ENCODE measurements around the gene C1QTNF5.

C1QTNF5 gene, protein sequence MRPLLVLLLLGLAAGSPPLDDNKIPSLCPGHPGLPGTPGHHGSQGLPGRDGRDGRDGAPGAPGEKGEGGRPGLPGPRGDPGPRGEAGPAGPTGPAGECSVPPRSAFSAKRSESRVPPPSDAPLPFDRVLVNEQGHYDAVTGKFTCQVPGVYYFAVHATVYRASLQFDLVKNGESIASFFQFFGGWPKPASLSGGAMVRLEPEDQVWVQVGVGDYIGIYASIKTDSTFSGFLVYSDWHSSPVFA

DNA sequence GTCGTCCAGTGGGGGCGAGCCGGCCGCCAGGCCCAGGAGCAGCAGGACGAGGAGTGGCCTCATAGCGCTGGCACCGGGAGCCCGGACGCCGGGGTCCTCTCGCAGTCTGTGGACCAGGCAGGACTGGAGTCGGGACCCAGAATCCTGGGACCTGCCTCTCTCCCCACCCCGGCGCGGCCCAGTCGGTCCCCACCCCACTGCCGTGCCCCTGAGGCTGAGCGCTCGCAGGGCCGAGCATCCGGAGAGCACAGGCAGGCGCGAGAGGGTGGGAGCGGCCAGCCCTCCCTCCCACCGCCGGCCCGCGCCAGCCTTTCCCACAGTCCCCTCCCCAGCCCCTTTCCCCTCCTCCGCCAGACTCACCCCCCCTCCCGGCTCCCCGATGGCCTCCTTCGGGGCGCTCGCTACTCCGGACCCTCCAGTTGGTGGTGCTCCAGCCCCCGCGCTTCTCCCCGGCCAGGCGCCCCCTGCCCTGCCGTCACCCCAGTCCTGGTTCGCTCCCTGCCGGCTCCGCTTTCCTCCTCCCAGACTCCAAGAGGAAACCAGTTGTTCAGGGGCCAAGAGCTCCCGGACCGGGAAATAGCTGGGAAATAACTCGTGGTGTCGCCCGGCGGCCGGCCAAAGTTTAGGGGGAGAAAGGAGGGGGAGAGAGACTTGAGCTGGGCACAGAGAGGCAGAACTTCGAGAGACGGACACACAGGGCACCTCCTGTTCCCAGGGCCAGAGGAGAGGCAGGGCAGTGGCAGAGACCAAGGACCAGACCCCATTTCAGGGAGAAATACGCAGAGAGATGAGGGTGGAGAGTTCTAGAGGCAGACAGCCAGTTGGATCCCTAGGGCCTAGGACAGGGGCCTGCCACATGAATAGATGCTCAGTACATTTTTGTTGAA lies at the start of gene C1QTNF5:
Gene C1QTNF5 (minus strand): TSS at position 549 of the 887 bp plus-strand sequence. CDS start 486 bp downstream, at position 63.
- no peak for TF ChIP-seq ZBTB7A (IDR thresholded peaks at IDR 0.05; ENCODE audit: low read depth)
- TF ChIP-seq RAD21 (IDR thresholded peaks at IDR 0.05; ENCODE audit: low read depth), result no peak
- TF ChIP-seq YY1 (IDR thresholded peaks at IDR 0.05; ENCODE audit: low read depth), result no peak
- TF ChIP-seq MAX (IDR thresholded peaks at IDR 0.05), result no peak
- no peak for TF ChIP-seq TEAD4 (IDR thresholded peaks at IDR 0.05)
- no peak for TF ChIP-seq TCF12 (IDR thresholded peaks at IDR 0.05; ENCODE audit: low read depth)
- no peak for TF ChIP-seq NFIC (IDR thresholded peaks at IDR 0.05)

GRCh38 chr11:119389611-119390254 lies 49.0 kb upstream of the C1QTNF5 start:
- peak; percentile 28 for TF ChIP-seq RAD21 (IDR thresholded peaks at IDR 0.05; ENCODE audit: low read depth)
- no peak for TF ChIP-seq FOXM1 (IDR thresholded peaks at IDR 0.05; ENCODE audit: borderline replicate concordance, low read depth)

DNA sequence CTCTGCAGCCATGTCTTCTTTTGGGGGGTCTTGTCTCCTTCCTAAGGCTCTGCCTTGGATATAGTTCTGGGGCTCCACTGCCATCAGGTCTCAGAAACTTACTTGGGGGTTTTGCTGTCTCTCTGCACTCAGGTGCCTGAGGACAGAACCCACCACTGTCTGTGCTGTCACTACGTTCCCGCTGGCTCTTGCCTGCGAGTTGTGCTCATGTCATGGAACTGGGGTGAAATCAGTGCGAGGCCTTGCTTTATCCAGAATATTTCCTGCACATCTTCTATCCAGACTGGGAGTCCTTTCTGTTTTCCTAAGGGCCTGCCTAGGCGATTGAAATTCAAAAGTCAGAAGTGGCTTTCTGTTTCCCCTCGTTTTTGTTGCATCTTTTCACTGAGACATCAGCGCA lies 47.4 kb upstream of the C1QTNF5 start:
- no peak for TF ChIP-seq NFIC (IDR thresholded peaks at IDR 0.05)
- no peak for TF ChIP-seq EP300 (IDR thresholded peaks at IDR 0.05; ENCODE audit: borderline replicate concordance)
- TF ChIP-seq EGR1 (IDR thresholded peaks at IDR 0.05), result no peak
- TF ChIP-seq, protein P1, sequence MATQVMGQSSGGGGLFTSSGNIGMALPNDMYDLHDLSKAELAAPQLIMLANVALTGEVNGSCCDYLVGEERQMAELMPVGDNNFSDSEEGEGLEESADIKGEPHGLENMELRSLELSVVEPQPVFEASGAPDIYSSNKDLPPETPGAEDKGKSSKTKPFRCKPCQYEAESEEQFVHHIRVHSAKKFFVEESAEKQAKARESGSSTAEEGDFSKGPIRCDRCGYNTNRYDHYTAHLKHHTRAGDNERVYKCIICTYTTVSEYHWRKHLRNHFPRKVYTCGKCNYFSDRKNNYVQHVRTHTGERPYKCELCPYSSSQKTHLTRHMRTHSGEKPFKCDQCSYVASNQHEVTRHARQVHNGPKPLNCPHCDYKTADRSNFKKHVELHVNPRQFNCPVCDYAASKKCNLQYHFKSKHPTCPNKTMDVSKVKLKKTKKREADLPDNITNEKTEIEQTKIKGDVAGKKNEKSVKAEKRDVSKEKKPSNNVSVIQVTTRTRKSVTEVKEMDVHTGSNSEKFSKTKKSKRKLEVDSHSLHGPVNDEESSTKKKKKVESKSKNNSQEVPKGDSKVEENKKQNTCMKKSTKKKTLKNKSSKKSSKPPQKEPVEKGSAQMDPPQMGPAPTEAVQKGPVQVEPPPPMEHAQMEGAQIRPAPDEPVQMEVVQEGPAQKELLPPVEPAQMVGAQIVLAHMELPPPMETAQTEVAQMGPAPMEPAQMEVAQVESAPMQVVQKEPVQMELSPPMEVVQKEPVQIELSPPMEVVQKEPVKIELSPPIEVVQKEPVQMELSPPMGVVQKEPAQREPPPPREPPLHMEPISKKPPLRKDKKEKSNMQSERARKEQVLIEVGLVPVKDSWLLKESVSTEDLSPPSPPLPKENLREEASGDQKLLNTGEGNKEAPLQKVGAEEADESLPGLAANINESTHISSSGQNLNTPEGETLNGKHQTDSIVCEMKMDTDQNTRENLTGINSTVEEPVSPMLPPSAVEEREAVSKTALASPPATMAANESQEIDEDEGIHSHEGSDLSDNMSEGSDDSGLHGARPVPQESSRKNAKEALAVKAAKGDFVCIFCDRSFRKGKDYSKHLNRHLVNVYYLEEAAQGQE (IDR thresholded peaks at IDR 0.05; ENCODE audit: low read depth), result no peak

DNA sequence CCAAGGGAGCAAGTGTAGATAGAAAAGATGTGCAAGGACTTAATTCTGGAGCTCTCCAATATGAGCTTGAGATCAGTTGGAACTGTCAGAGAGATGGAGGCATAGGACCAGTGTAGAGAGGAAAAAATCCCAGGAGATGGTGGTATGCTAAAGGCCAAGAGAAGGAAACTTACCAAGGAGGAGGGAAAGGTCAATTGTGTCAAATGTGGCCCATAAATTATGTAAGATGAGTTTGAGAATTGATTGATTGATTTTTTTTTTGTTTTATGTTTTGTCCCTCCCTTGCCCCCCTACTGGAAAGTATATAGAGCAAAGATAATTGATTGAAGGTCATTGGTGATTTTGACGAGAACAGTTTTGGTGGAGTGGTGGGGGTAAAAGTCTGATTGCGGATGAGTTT lies 43.6 kb upstream of the C1QTNF5 start:
- TF ChIP-seq ZBTB7A (IDR thresholded peaks at IDR 0.05; ENCODE audit: low read depth) (no peak), RAD21 (IDR thresholded peaks at IDR 0.05; ENCODE audit: low read depth) (no peak), CEBPB (IDR thresholded peaks at IDR 0.05) (no peak), FOXM1 (IDR thresholded peaks at IDR 0.05; ENCODE audit: borderline replicate concordance, low read depth) (no peak), TAF1 (IDR thresholded peaks at IDR 0.05; ENCODE audit: low read depth) (no peak), MAX (IDR thresholded peaks at IDR 0.05) (no peak), YY1 (IDR thresholded peaks at IDR 0.05; ENCODE audit: low read depth) (no peak), EP300 (IDR thresholded peaks at IDR 0.05; ENCODE audit: borderline replicate concordance) (no peak), EGR1 (IDR thresholded peaks at IDR 0.05) (no peak), NFIC (IDR thresholded peaks at IDR 0.05) (no peak), USF1 (IDR thresholded peaks at IDR 0.05) (no peak), TCF12 (IDR thresholded peaks at IDR 0.05; ENCODE audit: low read depth) (no peak)
- TF ChIP-seq, protein P1 (IDR thresholded peaks at IDR 0.05; ENCODE audit: low read depth), result no peak

- no peak for TF ChIP-seq TAF1 (IDR thresholded peaks at IDR 0.05; ENCODE audit: low read depth)
- TF ChIP-seq, protein P1 (IDR thresholded peaks at IDR 0.05; ENCODE audit: low read depth), result no peak
- no peak for TF ChIP-seq RAD21 (IDR thresholded peaks at IDR 0.05; ENCODE audit: low read depth)
- TF ChIP-seq CREB1 (IDR thresholded peaks at IDR 0.05; ENCODE audit: low read depth), result no peak
These were observed 41.4 kb upstream of the C1QTNF5 start for GRCh38 chr11:119382101-119382500.

Measured in Ishikawa (cell line).